ENCODE results near the gene CTDSPL.

- TF ChIP-seq, protein P1, sequence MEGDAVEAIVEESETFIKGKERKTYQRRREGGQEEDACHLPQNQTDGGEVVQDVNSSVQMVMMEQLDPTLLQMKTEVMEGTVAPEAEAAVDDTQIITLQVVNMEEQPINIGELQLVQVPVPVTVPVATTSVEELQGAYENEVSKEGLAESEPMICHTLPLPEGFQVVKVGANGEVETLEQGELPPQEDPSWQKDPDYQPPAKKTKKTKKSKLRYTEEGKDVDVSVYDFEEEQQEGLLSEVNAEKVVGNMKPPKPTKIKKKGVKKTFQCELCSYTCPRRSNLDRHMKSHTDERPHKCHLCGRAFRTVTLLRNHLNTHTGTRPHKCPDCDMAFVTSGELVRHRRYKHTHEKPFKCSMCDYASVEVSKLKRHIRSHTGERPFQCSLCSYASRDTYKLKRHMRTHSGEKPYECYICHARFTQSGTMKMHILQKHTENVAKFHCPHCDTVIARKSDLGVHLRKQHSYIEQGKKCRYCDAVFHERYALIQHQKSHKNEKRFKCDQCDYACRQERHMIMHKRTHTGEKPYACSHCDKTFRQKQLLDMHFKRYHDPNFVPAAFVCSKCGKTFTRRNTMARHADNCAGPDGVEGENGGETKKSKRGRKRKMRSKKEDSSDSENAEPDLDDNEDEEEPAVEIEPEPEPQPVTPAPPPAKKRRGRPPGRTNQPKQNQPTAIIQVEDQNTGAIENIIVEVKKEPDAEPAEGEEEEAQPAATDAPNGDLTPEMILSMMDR (IDR thresholded peaks at IDR 0.05): no peak
- TF ChIP-seq POLR2A (IDR thresholded peaks at IDR 0.05): no peak
- TF ChIP-seq POLR2AphosphoS5 (IDR thresholded peaks at IDR 0.05): no peak
Observed at GRCh38 chr3:38011111-38011510, 149.4 kb downstream of the CTDSPL start.

All from prostate gland (tissue), 2 donors.